Stimulated activated CD4-positive, alpha-beta T cell treated with anti-CD3 and anti-CD28 coated beads, Interleukin-1b, Interleukin-23, amount 100 ng/mL, for 4 hours (primary cell): ENCODE measurements around the gene ZNF74.
"Not testable (repeated sequence)": the region's sequence is repeated elsewhere in the genome, so short reads cannot be mapped to it uniquely, and the experiment has no call there.

Experiments used
- DNase-seq, 2 donors: peaks; one replicate each; pipeline ENCODE4 v3.0.0-alpha.2; 2020; ENCODE audit warnings: low read depth in 2 of 2

The ZNF74 gene

GRCh38 chr22:20400606-20401375 lies 6.8 kb downstream of the ZNF74 start:
- DNase-seq = no peak

DNA sequence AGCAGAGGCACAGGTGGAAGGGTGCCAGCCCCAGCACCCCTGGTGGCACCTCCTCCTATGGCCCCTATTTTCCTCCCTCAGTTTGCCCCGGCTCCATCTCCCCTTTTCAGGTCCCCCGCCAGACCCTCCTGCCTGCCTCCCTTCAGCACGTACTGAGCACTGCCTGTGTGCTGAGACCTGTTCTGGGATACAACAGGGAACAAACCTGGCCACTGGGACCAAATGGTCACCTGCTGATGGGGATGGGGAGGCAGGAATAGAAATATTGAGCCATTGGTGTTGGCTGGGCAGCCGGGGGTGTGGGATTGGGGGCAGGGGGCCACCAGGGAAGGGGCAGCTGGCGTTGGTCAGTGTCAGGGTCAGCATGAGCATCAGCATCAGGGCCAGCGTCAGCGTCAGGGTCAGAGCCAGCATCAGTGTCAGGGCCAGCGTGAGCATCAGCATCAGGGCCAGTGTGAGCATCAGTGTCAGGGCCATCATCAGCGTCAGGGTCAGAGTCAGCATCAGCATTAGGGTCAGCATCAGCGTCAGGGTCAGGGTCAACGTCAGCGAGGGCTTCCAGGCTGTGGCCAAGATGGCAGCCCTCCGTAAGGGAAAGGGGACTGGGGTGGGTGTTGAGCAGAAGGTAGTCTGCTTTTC lies 7.5 kb downstream of the ZNF74 start:
- DNase-seq = no peak

DNA sequence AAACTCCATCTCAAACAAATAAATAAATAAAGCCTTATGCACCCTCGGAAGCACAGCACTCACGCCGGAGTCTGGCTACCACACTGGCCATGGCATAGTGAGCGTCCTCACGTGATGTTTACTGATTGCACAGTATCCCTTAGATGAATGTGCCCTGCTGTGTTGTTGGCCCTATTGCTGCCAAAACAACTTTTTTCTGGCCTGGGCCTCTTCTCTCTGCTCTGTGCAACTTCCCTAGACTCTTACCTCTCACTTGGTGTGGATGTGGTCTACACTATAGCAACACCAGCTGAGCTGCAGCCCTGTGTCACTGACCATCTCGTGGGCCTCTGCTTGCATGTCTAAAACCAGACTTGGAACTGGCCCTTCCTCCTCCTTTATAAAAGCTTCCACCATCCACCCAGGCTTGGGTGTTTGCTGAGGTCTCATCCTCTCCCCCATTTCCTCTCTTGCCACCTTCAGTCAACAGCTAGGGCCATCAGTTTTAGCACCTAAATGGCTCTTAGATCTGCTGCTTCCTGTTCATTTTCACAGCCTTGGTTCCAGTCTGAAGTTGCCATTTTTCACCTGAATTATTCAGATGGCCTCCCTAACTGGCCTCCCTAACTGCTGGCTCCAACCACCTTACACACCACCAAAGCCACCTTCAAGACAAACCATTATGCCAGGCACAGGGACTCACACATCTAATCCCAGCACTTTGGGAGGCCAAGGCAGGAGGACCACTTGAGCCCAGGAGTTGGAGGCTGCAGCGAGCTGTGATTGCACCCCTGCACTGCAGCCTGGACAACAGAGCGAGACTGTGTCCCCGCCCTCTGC lies 9.2 kb downstream of the ZNF74 start:
- no peak for DNase-seq

DNA sequence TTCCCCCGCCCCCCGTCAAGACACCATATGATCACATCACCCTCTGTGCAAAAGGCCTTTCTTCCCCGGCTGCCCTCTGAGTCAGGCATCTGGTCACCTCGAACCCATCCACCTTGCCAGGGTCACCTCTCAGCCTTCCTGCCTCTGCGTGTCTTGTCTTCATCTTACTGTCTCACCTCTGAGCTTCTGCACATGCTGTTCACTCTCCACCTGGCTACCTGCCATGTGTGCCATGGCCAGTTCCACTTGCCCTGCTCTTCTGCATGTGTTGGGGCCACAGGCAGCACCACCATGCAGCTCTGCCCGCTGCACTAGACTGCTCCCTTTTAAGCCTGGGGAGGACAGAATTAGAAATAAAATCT lies 9.8 kb downstream of the ZNF74 start:
- no peak for DNase-seq

DNA sequence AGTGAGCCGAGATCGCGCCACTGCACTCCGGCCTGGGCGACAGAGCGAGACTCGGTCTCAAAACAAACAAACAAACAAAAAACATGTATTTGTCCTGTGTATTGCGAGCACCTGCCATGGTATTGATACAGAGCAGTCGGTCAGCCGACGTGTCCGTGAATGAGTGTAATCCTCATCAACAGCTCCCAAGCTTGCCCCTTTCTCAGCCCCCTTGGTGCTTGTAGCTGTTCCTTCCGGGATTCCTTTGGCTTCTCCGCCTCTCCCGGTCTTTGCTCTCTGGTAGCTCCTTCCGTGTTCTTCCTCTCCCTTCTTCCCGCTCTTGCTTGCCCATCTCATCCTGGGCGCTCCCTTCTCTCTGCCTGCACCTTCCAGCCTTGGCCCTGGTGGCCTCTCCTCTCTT lies 10.9 kb downstream of the ZNF74 start:
- DNase-seq = no peak

GRCh38 chr22:20405291-20405930 lies 11.5 kb downstream of the ZNF74 start:
- DNase-seq = no peak

- DNase-seq = no peak
These were observed 12.2 kb downstream of the ZNF74 start for GRCh38 chr22:20405931-20406685.

DNA sequence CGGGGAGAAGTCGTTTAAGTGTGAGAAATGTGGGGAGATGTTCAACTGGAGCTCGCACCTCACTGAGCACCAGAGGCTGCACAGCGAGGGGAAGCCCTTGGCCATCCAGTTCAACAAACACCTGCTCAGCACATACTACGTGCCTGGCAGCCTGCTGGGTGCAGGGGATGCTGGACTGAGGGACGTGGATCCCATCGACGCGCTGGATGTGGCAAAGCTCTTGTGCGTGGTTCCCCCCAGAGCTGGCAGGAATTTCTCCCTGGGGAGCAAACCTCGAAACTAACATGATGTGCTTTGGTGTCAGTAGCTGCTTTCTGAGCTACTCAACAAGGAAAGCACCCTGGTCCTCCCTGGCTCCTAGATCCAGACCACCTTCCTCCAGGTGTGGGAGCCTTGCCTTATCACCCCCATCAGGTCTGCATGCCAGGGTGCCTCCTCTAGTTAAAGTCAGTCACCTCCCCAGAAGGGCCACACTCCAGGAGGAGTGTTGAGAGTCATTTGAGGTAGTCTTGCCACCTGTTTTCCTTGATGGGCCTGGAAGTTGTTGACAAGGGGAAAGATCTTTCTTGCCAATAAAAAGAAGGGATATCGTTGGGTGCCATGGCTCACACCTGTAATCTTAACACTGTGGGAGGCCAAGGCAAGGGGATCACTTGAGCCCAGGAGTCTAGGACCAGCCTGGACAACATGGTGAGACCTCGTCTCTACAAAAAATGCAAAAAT lies 12.9 kb downstream of the ZNF74 start:
- no peak for DNase-seq

DNA sequence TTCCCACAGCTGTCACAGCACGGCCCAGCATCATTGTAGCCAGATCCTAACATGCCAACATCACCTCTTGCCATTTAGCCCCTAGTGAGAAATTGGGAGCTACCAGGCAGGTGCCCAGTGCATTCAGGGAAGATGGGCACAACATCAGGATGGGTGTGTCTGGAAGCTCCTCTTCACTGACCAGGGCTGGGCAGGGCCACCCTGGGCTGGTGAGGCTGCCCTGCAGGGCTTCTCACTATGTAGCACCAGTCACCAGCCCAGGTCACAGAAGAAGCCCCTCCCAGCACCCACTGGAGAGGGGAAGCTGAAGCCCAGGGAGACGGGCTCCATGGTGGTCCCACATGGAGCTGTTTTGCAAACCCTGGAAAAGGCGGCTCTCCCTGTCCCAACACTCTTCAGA lies 13.9 kb downstream of the ZNF74 start:
- no peak for DNase-seq

- DNase-seq = no peak
These were observed 14.9 kb downstream of the ZNF74 start for GRCh38 chr22:20408891-20409290.

GRCh38 chr22:20409385-20409784 lies 15.4 kb downstream of the ZNF74 start:
- not testable (repeated sequence) for DNase-seq

- no peak for DNase-seq
These were observed 18.7 kb downstream of the ZNF74 start for GRCh38 chr22:20412474-20413216.

DNA sequence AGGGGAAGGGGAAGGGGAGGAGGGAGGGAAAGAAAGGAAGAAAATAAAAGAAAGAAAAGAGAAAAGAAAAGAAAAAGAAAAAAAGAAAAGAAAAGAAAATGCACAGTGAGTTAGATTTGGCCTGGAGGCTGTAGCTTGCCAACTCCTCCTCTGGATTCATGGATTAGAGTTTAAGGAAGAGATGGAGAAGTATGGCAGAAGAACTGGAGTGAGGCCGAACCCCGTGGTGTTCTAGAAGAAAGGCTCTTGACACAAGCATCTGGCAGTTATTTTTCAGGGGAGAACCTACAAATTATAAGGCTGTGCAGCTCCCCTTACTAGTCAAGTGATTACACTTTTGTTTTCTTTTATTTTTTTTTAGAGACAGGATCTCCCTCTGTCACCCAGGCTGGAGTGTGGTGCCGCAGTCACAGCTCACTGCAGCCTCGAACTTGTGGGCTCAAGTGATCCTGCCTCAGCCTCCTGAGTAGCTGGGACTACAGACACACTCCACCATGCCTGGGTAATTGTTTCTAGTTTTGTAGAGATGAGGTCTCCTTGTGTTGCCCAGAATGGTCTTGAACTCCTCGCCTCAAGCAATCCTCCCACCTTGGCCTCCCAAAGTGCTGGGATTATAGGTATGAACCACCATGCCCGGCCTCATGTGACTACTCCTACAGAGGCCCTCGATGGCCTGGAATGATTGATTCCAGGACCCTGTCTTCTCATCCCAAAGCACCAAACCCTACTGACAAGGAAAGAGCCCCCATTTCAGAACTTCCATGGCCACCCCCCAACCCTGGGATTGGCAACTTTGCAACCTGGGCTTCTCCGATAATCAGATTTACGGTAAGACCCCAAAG lies 19.5 kb downstream of the ZNF74 start:
- DNase-seq = no peak

DNA sequence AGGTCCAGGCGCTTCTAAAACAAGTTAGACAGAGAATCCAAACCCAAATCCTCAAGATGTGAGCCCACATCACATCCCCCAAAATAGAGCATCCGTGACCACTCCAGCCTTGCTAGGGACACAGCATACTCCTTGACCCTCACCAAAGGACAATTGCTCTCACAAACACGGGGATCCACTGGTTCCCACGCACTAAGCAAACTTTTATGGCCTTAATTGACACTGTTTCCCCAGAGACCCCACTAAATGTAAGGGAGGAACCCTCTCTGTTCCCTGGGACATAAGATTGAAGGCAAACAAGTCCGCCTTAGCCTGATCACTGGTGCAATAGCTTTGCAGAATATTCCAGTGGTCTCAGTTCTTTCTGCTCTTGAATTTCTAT lies 20.1 kb downstream of the ZNF74 start:
- no peak for DNase-seq

DNA sequence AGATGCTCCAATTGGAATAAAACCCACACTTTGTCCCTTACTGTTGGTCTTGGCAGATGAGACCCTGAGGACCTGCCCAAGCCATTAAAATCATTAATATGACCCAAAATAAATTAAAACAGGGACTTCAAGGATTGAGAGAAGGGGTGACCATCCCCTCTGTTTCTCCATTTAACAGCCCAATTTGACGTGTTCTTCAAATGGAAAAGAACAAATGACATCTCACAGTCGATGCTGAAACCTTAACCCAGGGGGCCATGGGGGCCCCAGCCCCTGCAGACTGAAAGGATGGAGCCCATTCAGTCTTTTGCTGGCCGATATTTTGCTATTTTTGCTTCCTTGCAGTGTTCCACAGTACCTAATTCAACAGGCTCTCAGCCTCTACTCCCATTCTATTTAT lies 20.5 kb downstream of the ZNF74 start:
- DNase-seq = no peak

- DNase-seq = not testable (repeated sequence)
These were observed 21.3 kb downstream of the ZNF74 start for GRCh38 chr22:20415241-20415640.

DNA sequence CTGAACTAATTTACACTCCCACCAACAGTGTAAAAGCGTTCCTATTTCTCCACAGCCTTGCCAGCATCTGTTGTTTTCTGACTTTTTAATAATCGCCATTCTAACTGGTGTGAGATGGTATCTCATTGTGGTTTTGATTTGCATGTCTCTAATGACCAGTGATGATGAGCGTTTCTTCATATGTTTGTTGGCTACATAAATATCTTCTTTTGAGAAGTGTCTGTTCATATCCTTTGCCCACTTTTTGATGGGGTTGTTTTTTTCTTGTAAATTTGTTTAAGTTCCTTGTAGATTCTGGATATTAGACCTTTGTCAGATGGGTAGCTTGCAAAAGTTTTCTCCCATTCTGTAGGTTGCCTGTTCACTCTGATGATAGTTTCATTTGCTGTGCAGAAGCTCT lies 21.7 kb downstream of the ZNF74 start:
- not testable (repeated sequence) for DNase-seq

DNA sequence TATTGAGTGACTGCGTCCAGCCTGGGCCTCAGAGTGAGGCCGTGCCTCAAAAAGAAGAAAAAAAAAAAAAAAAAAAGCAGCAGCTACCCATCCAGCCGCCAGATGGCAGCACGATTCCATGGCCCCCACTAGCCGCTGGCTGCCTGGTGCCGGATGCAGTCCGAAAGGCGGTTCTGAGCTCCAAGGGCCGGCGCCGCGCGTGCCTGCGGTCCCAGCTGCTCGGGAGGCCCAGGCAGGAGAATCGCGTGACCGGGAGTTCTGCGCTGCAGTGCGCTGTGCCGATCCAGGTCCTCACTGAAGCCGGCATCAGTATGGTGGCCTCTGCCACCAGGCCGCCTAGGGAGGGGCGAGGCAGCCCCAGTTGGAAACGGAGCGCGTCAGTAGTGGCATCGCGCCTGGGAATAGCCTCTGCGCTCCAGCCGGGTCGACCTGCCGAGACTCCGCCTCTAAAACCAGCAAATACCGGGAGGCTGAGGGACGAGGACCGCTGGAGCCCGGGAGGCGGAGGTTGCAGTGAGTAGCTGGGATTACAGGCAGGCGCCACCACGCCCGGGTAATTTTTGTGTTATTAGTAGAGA lies 24.3 kb downstream of the ZNF74 start:
- DNase-seq = peak; percentile 64 to 67

DNA sequence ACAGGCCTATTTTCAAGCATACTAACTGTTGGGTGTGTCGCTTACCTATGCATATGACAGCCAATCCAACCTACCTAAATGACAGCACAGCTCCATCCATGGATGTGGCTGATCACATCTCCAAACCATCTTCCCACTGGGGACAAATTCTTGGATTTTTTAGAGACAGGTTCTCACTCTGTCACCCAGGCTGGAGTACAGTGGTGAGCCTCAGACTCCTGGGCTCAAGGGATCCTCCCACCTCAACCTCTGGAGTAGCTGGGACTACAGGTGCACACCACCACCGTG lies 25.7 kb downstream of the ZNF74 start:
- no peak for DNase-seq
